Smooth muscle cell of the pulmonary artery (primary cell): ENCODE results near the gene VAMP5. TPM values are rescaled to one million over a fixed set of nuclear protein-coding genes. Genes with fewer than 3 reads are reported as not detected.

Experiments
- total RNA-seq: library from RNA; depleted of rRNA; stranded (reverse); fragments of >200 nt; gene quantifications from 2 replicates; pipeline ENCODE4 v1.2.3, GENCODE V29; 2014

The VAMP5 gene
- 13.7 and 15.9 TPM in 2 replicates for total RNA-seq

DNA sequence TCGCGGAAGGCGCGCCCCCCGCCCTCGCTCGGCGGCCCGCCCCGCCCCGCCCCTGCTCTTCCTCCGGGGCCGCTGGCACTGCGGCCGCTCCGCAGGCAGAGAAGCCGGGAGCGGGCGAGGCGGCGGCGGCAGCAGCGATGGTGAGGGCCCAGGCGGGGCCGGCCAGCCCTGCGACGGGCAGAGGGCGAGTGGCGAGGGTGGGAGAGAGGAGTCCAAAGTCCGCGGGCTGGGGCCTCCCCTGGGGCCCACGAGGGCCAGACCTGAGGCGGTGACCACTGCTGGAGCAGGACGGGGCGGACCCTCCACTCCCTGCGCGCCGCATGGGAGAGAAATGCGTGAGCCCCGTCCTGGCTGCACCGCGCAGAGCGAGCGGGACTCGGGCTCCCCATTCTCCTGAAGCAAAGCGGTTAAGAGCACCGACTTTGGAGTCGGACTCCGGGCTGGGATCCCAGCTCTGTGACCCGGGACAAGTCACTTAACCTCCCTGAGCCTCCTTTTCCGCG, at the start of gene VAMP5:
Gene VAMP5, plus strand, starts transcription at position 78 of the 503 bp plus-strand sequence. Its CDS starts 60 bp downstream, at position 138.

DNA sequence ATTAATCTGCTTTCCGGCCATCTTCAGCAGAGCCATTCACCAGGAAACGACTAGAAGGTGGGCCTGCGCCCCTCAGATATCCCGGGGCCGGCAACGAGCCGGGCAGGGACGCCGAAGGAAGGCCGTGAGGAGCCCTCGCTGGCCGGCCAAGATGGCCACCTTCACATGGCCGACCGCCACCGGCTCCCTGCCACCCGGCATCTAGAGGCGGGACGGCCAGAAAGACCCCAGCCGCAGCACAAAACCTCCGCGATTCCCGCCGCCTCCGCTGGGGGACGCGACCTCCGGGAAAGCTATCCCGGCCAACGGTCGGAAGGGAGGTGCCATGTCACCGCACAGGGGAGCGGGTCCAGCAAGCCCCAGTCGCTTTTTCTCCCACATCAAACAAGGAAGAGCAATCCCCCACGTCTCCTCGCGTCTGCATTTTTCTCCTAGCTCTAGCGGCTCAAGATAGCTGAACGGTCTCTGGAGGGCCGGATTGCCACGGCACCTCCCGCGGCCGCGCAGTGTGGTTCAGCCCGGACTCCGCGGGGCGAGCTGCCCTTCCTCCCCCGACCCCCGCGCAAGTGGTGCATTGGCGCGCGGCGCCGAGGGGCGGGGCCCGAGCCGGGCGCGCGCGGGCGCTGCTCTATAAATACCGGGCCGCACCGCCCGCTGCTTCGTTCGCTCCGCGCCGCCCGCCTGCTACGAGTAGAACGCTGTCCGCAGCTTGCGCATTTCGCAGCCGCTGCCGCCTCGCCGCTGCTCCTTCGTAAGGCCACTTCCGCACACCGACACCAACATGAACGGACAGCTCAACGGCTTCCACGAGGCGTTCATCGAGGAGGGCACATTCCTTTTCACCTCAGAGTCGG, 45.5 kb upstream of the VAMP5 start, which contains the start of gene MAT2A:
Gene MAT2A, plus strand, starts transcription at position 662 of the 854 bp plus-strand sequence. Its CDS starts 120 bp downstream, at position 782.

DNA sequence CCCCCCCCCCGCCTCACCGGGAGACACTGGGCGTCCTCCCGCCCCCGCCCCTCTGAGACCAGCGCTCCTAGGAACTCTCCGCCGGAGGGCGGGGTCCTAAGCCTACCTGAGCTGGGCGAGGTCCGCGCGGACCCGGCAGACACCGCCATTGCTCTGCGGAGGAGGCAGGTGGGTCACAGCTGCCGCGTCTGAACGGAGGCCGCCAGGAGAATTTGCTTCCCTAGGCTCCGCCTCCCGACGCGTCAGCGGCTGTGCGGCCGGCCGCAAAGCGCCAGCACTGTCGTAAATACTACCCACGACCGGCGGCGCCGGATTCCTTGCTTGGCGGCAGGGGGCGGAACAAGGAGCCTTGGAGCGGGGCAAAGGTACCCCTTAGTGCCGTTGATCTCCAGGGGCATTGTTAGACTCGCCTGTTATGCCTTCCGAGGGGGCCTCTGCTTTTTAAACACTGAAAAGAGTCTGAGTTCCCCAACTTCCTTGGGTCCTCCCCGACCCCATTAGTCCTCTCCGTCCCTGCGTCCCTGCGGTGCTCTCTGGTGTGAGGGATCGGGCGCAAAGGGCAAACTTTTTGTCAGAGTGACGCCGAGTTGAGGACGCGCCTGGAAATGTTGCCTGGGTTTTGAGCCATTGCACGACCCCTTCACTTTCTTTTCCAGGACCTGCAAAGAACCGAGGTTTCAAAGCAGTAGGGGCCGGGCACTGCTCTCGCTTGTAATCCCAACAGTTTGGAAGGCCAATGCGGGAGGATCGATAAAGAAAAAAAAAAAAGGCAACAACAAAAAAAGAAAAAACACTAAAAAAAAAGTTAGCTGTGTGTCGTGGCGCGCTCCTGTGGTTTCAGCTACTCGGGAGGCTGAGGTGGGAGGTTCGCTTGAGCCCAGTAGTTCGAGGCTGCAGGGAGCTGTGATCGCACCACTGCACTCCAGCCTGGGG, 22.7 kb upstream of the VAMP5 start, which contains the start of gene GGCX:
Gene GGCX, minus strand, starts transcription at position 214 of the 933 bp plus-strand sequence. Its CDS starts 65 bp downstream, at position 149.

DNA sequence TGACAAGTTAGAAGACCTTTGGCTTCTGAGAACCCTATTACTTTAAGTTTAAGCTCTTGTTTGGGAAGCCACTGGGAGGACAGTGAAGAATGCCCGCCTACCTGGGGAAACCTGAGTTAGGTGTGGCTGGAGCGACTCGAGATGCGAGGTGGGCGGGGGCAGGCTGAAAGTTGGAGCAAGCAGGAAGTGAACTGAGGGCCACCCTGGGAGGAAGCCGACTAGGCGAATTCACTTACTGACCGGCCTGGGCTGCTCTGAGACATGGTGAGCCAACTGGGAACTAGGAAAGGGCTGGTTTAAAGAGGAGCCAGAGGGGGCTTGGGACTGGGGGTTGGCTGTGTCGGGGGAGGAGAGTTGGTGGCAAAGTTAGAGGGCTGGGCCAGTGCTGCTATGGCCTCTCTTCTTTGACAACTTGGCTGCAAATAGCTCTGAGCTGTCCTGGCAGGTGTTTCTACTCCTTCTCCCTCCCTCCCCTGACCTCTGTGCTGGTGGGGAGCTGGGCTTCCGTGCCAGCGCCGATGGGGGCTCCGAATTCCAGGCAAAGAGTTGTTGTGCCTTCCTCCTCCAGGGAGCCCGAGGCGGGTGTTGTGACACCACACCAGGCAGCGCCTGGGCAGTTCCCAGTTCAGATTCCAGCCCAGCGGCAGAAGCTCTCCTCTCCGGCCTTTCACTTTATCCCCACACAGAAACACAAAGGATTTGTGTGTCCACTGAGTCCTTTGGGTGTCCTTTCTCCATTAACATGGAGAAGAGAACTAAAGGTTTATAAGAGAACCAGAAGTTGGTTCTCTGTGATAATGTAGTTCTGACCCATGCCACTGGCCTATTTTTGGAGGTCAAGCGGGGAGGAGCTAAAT, 6.6 kb upstream of the VAMP5 start, which contains the start of gene VAMP8:
Gene VAMP8, plus strand, starts transcription at position 201 of the 857 bp plus-strand sequence. Its CDS starts 61 bp downstream, at position 262.

DNA sequence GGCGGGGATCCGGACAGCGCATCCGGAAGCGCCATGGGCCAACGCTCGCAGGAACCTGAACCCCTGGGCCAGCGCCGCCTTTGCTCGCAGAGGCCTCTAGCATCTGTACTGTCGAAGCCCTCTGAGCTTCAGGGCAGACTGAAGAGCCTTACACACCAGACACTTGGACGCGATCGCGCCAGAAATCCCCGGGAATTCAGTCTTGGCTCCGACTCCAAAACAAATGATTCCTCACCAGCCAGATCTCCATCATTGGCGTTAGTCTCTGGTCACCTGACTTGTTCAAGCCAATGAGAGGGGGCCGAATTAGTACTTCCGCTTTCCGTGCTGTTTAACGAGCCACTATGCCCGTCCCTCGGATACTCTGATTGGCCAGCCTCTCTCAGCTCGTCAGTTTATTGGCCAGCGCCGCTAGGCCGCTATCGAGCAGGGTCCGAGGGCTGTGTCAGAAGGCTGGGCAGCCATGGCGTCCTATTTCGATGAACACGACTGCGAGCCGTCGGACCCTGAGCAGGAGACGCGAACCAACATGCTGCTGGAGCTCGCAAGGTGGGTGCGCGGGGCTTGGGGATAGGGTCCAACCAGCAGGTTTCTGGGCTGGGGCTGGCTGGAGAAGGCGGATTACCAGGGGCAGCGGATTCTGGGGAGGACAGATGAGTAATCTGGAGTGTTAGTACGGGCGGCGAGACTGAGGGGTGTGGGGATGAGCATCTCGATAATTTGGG, 11.2 kb downstream of the VAMP5 start, which contains the start of gene RNF181:
Gene RNF181, plus strand, starts transcription at position 445 of the 725 bp plus-strand sequence. Its CDS starts 19 bp downstream, at position 464.

GRCh38 chr2:85602476-85603234, 18.4 kb downstream of the VAMP5 start, which contains the start of gene TMEM150A:
Gene TMEM150A (minus strand): TSS chr2:85602698. CDS start chr2:85601948, 750 bp downstream.

DNA sequence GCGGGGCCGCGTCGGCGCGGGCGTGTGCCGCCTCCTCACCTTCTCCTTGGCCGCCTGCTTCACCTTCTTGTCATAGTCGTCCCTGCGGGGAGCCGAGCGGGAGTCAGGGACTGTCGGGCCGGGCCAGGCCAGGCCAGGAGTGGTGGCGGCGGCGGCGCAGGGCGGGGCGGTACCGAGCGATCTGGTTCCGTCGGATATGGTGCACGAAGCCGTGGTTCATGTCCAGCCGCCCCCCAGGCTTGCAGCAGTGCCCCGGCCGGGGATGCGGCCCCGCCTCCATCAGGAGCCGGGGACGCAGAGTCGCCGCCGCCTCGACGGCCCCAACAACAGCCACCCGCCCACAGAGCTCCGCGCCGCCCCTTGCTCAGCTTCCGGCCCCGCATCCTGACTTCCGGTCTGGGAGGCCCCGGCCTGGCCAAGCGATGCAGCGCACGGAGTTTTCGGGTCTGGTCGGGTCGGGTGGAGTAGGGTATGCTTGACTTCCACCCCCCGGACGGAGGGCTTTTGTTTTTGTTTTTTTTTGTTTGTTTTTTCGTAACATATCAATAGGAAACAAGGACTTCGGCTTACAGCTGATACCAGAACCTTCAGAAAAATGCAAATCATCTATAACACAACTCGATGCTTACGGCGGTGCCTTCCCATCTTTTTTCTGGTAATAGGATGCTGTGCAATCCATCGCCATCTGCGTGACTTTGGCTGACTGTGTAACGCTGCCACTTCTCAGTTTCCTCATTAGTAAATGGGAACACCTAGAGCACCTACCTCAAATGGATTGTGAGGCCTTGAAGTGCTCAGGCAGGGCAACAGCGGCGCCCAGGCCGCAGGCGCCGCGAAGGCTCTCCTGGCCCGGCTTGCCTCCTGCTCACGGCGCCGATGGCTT, 27.7 kb downstream of the VAMP5 start, which contains the start of gene C2orf68:
Gene C2orf68, minus strand, starts transcription at position 362 of the 883 bp plus-strand sequence. Its CDS starts 82 bp downstream, at position 280.

Other genes with a start within 250 kb of the VAMP5 start
- gene RETSAT, start 229.9 kb upstream of the VAMP5 start, total RNA-seq, result 44.8 and 48.1 TPM in 2 replicates
- 19.5 and 20.2 TPM in 2 replicates for gene ELMOD3, start 229.7 kb upstream of the VAMP5 start, total RNA-seq
- 16.7 and 94.6 TPM in 2 replicates for gene CAPG, start 174.1 kb upstream of the VAMP5 start, total RNA-seq
- gene SH2D6, start 165.7 kb upstream of the VAMP5 start, total RNA-seq, result 0.36 TPM in 1 of 2 replicates, not detected in the other
- gene MAT2A, start 45.3 kb upstream of the VAMP5 start, total RNA-seq, result 148 and 292 TPM in 2 replicates
- 56.9 and 80.2 TPM in 2 replicates for gene GGCX, start 22.9 kb upstream of the VAMP5 start, total RNA-seq
- gene VAMP8, start 6.8 kb upstream of the VAMP5 start, total RNA-seq, result 0.33 and 0.85 TPM in 2 replicates
- gene RNF181, start 11.3 kb downstream of the VAMP5 start, total RNA-seq, result 123 and 125 TPM in 2 replicates
- 14.6 and 21.2 TPM in 2 replicates for gene TMEM150A, start 18.3 kb downstream of the VAMP5 start, total RNA-seq
- gene C2orf68, start 27.6 kb downstream of the VAMP5 start, total RNA-seq, result 18.0 and 24.1 TPM in 2 replicates
- 31.1 and 34.2 TPM in 2 replicates for gene USP39, start 31.8 kb downstream of the VAMP5 start, total RNA-seq
- not detected in 2 replicates for gene SFTPB, start 83.8 kb downstream of the VAMP5 start, total RNA-seq
- gene GNLY, start 109.9 kb downstream of the VAMP5 start, total RNA-seq, result 0.07 TPM in 1 of 2 replicates, not detected in the other
- gene ATOH8, start 169.6 kb downstream of the VAMP5 start, total RNA-seq, result 22.4 and 30.8 TPM in 2 replicates